ENCODE results near the gene OPA3. TPM values are rescaled to one million over a fixed set of nuclear protein-coding genes. Genes with fewer than 3 reads are reported as not detected.

Gene OPA3
- polyA plus RNA-seq, 1 donor from 2014 or later: 6.0 TPM

DNA sequence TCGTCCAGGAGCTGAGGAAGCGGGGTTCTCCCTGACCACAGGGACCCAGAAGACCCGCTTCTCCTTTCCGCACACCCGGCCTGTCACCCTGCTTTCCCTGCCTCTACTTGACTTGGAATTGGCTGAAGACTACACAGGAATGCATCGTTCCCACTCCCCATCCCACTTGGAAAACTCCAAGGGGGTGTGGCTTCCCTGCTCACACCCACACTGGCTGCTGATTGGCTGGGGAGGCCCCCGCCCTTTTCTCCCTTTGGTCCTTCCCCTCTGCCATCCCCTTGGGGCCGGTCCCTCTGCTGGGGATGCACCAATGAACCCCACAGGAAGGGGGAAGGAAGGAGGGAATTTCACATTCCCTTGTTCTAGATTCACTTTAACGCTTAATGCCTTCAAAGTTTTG is 58.5 kb downstream of the OPA3 start:
- Histone ChIP-seq H3K27ac (ENCODE audit: low read length) (no peak overlapping the region), H4K20me1 (ENCODE audit: insufficient read depth) (no peaks in the 10 kb centered on the region)

DNA sequence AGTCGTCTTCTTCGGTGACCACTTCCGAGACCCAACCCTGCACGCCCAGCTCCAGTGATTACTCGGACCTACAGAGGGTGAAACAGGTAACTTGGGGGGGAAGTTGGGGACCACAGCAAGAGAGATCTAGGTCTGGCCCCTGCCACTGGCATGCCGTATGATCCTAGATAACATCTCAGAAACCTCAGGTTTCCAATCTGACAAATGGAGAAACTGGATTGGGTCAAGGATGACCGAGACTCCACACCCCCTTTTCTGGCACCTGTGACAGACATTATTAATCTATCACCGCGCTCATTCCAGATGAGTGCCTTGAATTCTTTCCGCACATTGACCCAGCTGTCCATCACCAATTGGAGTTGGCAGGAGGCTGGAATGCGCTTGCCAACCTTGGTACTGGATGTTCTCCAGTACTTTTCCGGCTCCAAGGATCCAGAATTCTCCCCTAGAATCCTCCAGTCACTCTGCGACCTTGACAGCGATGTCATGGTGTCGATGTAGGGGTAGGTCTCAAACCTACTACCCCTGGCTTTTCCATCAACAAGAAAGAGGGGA is 60.0 kb downstream of the OPA3 start:
- Histone ChIP-seq H3F3A (ENCODE audit: insufficient read depth, low read length, poor library complexity, severe bottlenecking) (no peaks in the 10 kb centered on the region), H3K4me2 (ENCODE audit: low read length) (no peak overlapping the region), H3K27me3 (ENCODE audit: insufficient read depth, low read depth, low read length) (peaks cover 5% of the 10 kb centered on the region), H3K79me2 (replicated peaks; ENCODE audit: insufficient read depth, low read length) (no peaks in the 10 kb centered on the region), H2AFZ (ENCODE audit: low read depth, low read length) (no peak overlapping the region), H3K36me3 (ENCODE audit: insufficient read depth, low read length) (no peaks in the 10 kb centered on the region), H3K9me3 (ENCODE audit: low read length) (no peaks in the 10 kb centered on the region), H3K9ac (ENCODE audit: low read length) (no peak overlapping the region), H3K27ac (ENCODE audit: low read length) (no peak overlapping the region), H3K9me2 (ENCODE audit: insufficient read depth, low read length) (no peaks in the 10 kb centered on the region), H3K4me3 (ENCODE audit: low read length) (no peak overlapping the region), H4K20me1 (ENCODE audit: insufficient read depth) (no peaks in the 10 kb centered on the region)
- TF ChIP-seq, protein P1, sequence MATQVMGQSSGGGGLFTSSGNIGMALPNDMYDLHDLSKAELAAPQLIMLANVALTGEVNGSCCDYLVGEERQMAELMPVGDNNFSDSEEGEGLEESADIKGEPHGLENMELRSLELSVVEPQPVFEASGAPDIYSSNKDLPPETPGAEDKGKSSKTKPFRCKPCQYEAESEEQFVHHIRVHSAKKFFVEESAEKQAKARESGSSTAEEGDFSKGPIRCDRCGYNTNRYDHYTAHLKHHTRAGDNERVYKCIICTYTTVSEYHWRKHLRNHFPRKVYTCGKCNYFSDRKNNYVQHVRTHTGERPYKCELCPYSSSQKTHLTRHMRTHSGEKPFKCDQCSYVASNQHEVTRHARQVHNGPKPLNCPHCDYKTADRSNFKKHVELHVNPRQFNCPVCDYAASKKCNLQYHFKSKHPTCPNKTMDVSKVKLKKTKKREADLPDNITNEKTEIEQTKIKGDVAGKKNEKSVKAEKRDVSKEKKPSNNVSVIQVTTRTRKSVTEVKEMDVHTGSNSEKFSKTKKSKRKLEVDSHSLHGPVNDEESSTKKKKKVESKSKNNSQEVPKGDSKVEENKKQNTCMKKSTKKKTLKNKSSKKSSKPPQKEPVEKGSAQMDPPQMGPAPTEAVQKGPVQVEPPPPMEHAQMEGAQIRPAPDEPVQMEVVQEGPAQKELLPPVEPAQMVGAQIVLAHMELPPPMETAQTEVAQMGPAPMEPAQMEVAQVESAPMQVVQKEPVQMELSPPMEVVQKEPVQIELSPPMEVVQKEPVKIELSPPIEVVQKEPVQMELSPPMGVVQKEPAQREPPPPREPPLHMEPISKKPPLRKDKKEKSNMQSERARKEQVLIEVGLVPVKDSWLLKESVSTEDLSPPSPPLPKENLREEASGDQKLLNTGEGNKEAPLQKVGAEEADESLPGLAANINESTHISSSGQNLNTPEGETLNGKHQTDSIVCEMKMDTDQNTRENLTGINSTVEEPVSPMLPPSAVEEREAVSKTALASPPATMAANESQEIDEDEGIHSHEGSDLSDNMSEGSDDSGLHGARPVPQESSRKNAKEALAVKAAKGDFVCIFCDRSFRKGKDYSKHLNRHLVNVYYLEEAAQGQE (IDR thresholded peaks at IDR 0.05; ENCODE audit: borderline replicate concordance): no peak
- TF ChIP-seq MXI1 (conservative IDR thresholded peaks at IDR 0.05; ENCODE audit: poor library complexity, severe bottlenecking) (no peak), RAD21 (conservative IDR thresholded peaks at IDR 0.05) (no peak), EZH2 (IDR thresholded peaks at IDR 0.05; ENCODE audit: borderline replicate concordance, insufficient read depth, low read length, poor library complexity, severe bottlenecking) (no peak), POLR2AphosphoS5 (IDR thresholded peaks at IDR 0.05) (no peak), TAF1 (IDR thresholded peaks at IDR 0.05; ENCODE audit: low read depth) (no peak), EP300 (conservative IDR thresholded peaks at IDR 0.05; ENCODE audit: poor library complexity, severe bottlenecking) (no peak), SMC3 (conservative IDR thresholded peaks at IDR 0.05; ENCODE audit: poor library complexity) (no peak)
- TF ChIP-seq, protein P2, sequence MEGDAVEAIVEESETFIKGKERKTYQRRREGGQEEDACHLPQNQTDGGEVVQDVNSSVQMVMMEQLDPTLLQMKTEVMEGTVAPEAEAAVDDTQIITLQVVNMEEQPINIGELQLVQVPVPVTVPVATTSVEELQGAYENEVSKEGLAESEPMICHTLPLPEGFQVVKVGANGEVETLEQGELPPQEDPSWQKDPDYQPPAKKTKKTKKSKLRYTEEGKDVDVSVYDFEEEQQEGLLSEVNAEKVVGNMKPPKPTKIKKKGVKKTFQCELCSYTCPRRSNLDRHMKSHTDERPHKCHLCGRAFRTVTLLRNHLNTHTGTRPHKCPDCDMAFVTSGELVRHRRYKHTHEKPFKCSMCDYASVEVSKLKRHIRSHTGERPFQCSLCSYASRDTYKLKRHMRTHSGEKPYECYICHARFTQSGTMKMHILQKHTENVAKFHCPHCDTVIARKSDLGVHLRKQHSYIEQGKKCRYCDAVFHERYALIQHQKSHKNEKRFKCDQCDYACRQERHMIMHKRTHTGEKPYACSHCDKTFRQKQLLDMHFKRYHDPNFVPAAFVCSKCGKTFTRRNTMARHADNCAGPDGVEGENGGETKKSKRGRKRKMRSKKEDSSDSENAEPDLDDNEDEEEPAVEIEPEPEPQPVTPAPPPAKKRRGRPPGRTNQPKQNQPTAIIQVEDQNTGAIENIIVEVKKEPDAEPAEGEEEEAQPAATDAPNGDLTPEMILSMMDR (IDR thresholded peaks at IDR 0.05; ENCODE audit: poor library complexity, severe bottlenecking): no peak

More for the DNA sequence above, 58.5 kb downstream of the OPA3 start:
- Histone ChIP-seq H3K79me2 (replicated peaks; ENCODE audit: insufficient read depth, low read length) (no peaks in the 10 kb centered on the region), H3K27me3 (ENCODE audit: insufficient read depth, low read depth, low read length) (peaks cover 8% of the 10 kb centered on the region), H3K9me2 (ENCODE audit: insufficient read depth, low read length) (no peaks in the 10 kb centered on the region), H3F3A (ENCODE audit: insufficient read depth, low read length, poor library complexity, severe bottlenecking) (no peaks in the 10 kb centered on the region), H3K9me3 (ENCODE audit: low read length) (no peaks in the 10 kb centered on the region), H3K4me2 (ENCODE audit: low read length) (no peak overlapping the region), H3K36me3 (ENCODE audit: insufficient read depth, low read length) (no peaks in the 10 kb centered on the region), H3K4me3 (ENCODE audit: low read length) (no peak overlapping the region), H3K9ac (ENCODE audit: low read length) (no peak overlapping the region), H2AFZ (ENCODE audit: low read depth, low read length) (no peak overlapping the region)
- TF ChIP-seq SMC3 (conservative IDR thresholded peaks at IDR 0.05; ENCODE audit: poor library complexity) (no peak), RAD21 (conservative IDR thresholded peaks at IDR 0.05) (no peak), EZH2 (IDR thresholded peaks at IDR 0.05; ENCODE audit: borderline replicate concordance, insufficient read depth, low read length, poor library complexity, severe bottlenecking) (no peak), MXI1 (conservative IDR thresholded peaks at IDR 0.05; ENCODE audit: poor library complexity, severe bottlenecking) (no peak), TAF1 (IDR thresholded peaks at IDR 0.05; ENCODE audit: low read depth) (no peak), EP300 (conservative IDR thresholded peaks at IDR 0.05; ENCODE audit: poor library complexity, severe bottlenecking) (no peak), POLR2AphosphoS5 (IDR thresholded peaks at IDR 0.05) (no peak)
- TF ChIP-seq, protein P1 (IDR thresholded peaks at IDR 0.05; ENCODE audit: borderline replicate concordance): no peak
- TF ChIP-seq, protein P2 (IDR thresholded peaks at IDR 0.05; ENCODE audit: poor library complexity, severe bottlenecking): no peak

All from neural cell (in vitro differentiated cells).